Hematopoietic multipotent progenitor cell treated with erythropoietin and hydrocortisone succinate and interleukin-3 and kit ligand, for 17 days (in vitro differentiated cells): Measurements from ENCODE around the gene MRPL2.
A peak's percentile ranks its signal among the peaks of the same experiment; 100 is the strongest.

Source experiments
- DNase-seq: peaks from one replicate; pipeline ENCODE4 v3.0.0-alpha.2; 2015; ENCODE audit warnings: low spot score

MRPL2 gene

DNA sequence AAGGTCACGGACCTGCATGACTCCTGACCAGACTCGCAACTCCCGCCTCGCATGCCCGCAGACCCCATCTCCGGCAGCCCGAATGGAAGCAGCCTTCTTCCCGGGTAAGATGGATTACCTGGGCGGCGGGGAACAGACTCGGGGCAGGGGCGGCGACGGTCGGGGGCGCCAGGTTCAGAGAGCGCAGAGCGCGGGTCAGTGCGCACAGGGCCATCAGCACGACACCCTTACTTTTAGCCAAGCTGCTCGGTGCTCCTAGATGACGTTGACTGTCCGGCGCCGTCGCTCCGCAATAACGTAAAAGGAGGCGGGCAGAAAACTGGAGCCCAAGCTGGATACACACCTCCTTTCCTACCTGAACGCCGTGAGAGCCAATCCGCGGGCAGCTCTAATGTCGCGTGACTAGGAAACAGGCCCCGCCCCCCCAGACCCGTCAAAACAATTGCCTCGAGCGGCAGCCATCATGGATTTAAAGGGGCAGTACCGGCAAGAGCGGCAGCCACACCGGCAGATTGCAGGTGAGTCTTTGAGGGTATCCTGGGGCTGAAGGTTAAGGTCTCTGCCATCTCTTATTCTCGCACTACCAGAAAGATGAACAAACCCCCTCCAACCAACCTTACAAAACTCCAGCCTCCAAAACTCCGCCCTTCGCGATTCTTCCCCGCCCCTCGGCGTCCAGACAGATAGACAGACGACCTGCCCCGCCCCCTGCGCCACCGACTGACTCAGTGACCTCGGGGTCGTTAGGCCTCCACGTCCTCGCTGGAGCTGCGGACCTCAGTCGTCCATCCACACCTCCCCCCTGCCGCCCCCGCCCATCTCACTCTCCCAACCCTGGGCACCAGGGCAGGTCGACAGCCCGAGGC, at the start of gene MRPL2, which contains the start of gene KLC4:
MRPL2 (minus strand) TSS at position 267 of the 866 bp plus-strand sequence; CDS start at position 214, 53 bp downstream.
KLC4 (plus strand) TSS at position 464 of the 866 bp plus-strand sequence. CDS start 1,705 bp downstream, outside the sequence.
- DNase-seq = peak; percentile 99

DNA sequence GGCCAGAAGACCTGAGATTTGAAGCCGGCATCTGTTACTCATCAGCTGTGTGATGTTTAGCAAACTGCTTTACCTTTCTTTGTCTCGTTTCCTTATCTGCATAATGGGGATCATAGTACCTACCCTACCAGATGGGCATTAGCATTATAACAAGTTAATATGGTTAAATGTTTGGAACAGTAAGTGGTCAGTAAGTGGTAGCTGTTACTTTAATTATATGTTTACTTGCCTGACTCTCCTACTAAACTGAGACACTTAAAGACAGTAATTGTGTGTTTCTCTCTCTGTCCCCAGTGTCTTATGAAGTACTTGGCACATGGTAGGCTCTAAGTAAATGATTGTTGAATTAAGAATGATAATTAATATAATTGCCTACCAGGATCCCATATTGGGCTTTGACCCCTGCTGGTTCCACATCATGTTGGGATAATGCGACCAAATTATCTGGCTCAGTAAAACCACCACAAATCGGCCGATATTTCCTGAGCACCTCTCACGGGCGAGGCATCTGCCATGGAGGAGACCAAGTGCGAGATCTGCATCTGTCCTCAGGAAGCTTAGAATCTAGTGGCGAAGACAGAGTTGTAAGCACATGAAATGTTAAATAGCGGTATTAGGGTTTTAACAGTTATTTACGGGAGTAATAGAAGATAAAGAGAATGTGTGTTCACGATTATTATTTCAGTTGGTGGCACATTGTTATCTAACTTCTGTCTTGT, 48.3 kb upstream of the MRPL2 start:
- no peak for DNase-seq

GRCh38 chr6:43105538-43106222, 46.4 kb upstream of the MRPL2 start:
- no peak for DNase-seq

DNA sequence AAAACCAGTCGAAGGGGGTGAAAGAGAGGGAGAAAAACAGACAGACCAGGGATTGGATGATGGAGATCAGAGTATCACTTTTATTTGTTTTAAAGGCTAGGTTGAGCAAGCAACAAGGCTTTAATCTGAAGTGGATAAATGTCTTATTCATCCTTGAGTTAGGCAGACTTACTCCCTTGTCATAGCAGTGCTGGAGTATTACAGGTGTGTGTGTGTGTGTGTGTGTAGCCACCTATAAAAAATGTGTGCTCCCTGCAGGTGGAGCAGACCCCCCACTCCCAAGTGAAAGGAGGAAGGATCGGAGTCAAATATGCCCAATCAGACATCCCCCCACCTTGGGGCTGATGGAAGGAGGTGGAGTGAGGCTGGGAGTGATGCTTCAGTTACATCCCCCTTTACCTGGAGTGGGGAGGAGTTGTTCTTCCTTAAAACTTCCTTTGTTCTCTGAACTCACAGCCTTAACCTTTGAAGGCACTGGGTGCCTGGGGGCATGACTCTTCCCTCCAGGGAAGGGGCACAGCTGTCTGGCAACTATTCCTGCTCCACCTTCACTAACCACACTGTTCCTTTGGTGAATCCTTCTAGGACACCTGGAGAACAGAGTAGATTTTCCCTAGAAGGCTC, 44.1 kb upstream of the MRPL2 start:
- DNase-seq = no peak

GRCh38 chr6:43101497-43101896, 42.3 kb upstream of the MRPL2 start:
- DNase-seq = no peak

DNA sequence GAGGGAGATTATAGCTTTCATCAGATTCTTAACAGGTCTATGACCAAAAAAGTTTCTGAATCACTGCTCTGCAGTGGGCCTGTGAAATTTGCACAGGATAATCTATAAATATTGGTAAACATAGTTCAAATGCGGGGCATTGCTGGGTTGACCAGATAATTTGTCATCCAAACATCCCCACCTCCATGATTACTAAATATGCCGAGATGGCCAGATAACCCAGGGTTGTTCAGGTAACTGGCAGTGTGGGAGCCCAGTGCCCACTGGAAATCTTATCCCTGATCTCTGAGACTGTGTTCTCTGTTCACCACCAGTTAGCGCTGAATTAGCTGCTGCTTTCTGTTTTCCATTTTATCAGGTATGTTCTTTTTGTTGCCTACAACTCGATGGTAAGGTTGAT, 38.3 kb upstream of the MRPL2 start:
- DNase-seq = no peak

DNA sequence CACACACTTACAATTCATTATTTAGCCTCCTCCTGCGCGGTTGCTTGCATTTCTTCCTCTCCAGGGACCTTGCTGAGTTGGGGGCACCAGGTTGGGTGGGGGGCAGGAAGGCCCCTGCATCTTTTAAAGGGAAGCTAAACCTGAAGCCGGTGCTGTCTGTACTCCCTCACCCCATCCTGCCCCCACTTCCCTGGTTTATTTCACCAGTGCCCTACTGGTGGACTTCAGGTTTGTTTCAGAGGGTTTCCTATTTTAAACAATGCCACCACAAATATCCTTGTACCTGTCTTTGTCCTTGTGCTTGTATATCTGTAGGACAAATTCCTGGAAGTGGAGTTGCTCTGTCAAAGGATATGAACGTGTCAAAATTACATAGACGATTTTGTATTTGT, 37.9 kb upstream of the MRPL2 start:
- DNase-seq = no peak

DNA sequence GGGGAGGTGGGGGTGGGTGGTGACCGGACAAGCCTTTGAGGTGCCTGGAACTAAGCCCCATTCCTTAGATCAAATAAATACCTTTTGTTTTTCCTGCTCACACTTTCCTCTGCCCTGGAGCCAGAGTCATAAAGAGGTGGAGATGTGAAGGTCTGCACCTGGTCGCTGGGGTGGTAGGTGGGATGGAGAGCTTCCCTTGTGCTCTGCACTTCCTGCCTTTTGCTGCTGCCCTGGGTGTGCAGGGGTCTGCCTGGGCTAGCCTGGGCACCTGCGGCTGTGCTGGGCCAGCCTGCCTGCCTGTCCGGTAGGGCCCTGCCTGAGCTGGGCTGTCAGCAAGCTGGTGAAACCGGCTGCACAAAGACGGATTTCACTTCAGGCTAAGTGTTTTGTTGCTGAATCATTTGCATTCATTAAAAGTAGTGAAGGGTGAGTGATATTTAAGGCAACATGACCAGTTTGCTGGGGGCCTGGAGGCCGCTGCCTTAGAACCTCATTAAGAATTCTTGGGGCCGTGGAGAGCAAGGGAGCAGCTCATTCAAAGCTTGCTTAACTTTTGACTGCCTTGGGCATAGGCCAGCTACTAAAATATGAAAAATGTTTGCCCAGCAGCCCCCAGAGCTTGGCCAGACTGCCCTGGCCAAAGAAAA, 37.3 kb upstream of the MRPL2 start:
- DNase-seq = no peak

- no peak for DNase-seq
Measured at GRCh38 chr6:43095939-43096338, 36.7 kb upstream of the MRPL2 start.

GRCh38 chr6:43093436-43094289, 34.4 kb upstream of the MRPL2 start:
- DNase-seq = no peak

- no peak for DNase-seq
Measured at GRCh38 chr6:43092635-43093034, 33.4 kb upstream of the MRPL2 start.

- no peak for DNase-seq
Measured at GRCh38 chr6:43091436-43091991, 32.3 kb upstream of the MRPL2 start.

DNA sequence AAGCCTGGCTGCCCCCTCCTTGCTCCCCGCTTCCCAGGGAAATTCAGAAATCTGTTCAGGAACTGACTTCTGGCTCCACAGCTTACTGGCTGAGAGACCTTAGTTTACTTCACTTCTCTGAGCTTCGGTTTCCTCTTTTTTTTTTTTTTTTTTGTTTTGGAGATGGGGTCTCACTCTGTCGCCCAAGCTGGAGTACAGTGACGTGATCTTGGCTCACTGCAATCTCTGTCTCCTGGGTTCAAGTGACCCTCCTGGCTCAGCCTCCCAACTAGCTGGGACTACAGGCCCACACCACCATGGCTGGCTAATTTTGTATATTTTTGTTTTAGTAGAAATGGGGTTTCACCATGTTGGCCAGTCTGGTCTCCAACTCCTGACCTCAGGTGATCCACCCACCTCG, 31.8 kb upstream of the MRPL2 start:
- no peak for DNase-seq

GRCh38 chr6:43090559-43090956, 31.3 kb upstream of the MRPL2 start:
- no peak for DNase-seq

DNA sequence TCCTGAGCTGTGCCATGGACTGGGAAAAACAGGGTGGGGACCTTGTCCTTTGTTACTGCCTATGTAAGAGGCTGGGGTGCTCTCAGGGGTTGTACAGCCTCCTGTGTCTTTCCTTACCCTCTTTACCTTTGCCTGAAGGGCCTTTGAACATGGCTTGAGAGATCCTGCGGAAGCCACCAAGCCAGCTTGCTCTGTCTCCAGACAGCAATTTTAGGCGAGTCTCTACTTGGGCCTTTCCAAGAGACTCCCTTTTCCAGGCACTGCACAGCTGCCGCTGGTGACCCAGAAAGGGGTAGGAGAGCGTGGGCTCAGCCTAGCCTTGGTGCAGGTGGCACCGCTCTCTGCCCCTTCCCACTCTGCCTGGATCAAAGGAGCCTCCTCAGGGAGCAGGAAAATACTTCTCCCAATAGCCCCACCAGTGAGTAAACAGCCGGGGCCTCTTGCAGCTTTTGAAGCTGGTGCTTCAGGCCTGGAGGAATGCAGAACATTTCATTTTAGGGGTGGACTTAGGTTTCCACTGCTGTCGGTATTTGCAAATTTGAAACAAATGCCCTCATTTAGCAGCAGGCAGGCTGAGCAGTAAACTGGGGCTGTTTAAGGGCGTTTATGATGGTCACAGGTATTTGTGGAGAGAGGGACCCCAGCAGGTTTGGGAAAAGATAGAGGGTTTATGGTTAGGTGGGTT, 30.8 kb upstream of the MRPL2 start:
- no peak for DNase-seq

DNA sequence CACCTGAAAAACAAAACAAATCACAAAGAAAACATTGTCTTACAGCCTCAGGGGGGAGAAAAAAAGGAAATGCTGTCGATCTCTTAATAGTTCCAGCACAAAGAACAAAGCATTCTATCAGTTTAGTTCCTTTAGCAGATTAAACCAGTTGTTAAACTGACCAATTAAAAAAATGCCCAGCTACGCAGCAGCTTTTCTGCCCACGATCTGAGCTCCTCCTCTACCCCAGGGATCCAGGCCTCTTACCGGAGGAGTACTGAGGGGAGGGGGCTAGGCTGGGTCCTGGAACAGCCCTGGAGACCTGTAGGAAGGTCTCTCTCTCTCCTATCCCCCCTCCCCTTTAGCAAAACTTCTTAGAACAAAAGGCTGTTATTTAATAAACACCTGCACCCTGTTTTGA, 30.2 kb upstream of the MRPL2 start:
- no peak for DNase-seq

DNA sequence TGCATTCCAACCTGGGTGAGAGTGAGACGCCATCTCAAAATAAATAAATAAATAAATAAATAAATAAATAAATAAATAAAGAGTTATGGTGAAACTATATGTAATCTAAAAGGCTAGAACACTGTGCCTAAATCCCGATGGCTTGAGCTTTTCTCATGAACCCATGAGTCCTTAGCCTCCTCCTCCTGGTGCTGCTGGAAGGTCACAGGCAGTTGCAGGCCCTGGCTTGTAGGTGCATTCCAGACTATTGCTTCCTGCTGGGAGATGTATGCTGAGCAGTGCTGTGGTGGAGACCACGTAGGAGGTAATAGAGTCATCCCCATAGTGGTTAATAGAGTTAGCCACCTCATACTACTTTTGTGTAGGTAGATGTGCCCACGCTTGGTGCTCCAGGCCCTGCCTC, 29.4 kb upstream of the MRPL2 start:
- no peak for DNase-seq

DNA sequence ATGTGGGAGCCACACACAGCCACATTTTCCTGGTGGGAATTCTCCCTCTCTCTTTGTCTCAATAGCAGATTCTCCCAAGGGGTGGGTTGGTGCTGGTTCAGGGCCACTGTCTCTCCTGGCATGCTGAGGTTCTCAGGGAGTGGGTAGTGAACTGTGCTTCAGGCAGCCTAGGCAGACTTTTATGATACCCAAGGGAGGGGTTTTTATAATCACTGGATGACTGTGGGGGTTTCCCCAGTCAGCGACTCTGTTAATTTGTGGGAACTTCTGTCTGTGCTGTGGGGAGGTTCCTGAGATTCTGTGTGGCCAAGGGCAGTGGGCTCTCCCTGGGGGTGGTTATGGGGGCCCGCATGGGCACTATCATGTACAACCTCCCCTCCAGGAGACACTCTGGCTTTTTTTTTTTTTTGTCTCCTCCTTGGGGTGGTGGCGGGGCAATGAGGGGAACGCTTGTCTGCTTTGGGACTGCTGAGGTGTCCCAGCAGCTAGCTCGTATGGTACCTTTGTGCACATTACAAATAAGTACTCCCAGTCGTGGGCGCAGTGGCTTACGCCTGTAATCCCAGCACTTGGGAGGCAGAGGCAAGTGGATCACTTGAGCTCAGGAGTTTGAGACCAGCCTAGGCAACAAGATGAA, 26.9 kb upstream of the MRPL2 start:
- no peak for DNase-seq
